Trophoblast cell (in vitro differentiated cells and primary cell): ENCODE measurements around the gene OR56B1.

Experiments used
- DNase-seq, 2 donors: peaks; one replicate each; pipeline ENCODE4 v3.0.0-alpha.2; 2016
- H2AFZ ChIP-seq: 2 replicates; pipeline ENCODE4 v1.6.1; 2013; ENCODE audit warnings: low read length, moderate library complexity, mild to moderate bottlenecking; ENCODE audit not compliant: insufficient read depth, poor library complexity
- H2AK5ac ChIP-seq: 2 replicates; pipeline ENCODE4 v1.6.1; 2013; ENCODE audit warnings: mild to moderate bottlenecking, low read length
- H2BK120ac ChIP-seq: 2 replicates; pipeline ENCODE4 v1.6.1; 2013; ENCODE audit warnings: low read length, mild to moderate bottlenecking, moderate library complexity; ENCODE audit not compliant: insufficient read depth, poor library complexity
- H2BK12ac ChIP-seq: 2 replicates; pipeline ENCODE4 v1.6.1; 2013; ENCODE audit warnings: mild to moderate bottlenecking, low read length, moderate library complexity
- H2BK5ac ChIP-seq: 2 replicates; pipeline ENCODE4 v1.6.1; 2013; ENCODE audit warnings: low read length, low read depth, moderate library complexity, mild to moderate bottlenecking; ENCODE audit not compliant: poor library complexity
- H3K14ac ChIP-seq: 2 replicates; pipeline ENCODE4 v1.6.1; 2013; ENCODE audit warnings: mild to moderate bottlenecking, low read length
- H3K18ac ChIP-seq: 2 replicates; pipeline ENCODE4 v1.6.1; 2013; ENCODE audit warnings: mild to moderate bottlenecking, low read length
- H3K23ac ChIP-seq: 2 replicates; pipeline ENCODE4 v1.6.1; 2013; ENCODE audit warnings: low read length
- H3K27ac ChIP-seq: 2 replicates; pipeline ENCODE4 v1.5.1; 2013; ENCODE audit warnings: low read depth, mild to moderate bottlenecking, inconsistent platforms, low read length, moderate library complexity
- H3K27me3 ChIP-seq: 2 replicates; pipeline ENCODE4 v1.6.1; 2013; ENCODE audit warnings: inconsistent platforms, mild to moderate bottlenecking, low read length, moderate library complexity; ENCODE audit not compliant: insufficient read depth
- H3K36me3 ChIP-seq, 2 experiments: 1 replicate in 1 of 2; 2 replicates in 1 of 2; pipeline ENCODE4 v1.6.1; 2013; ENCODE audit warnings: low read length in 2 of 2, mild to moderate bottlenecking in 2 of 2, moderate library complexity in 1 of 2; ENCODE audit not compliant: insufficient read depth in 2 of 2, control insufficient read depth in 1 of 2
- H3K4ac ChIP-seq: 2 replicates; pipeline ENCODE4 v1.6.1; 2013; ENCODE audit warnings: low read depth, mild to moderate bottlenecking, low read length, moderate library complexity
- H3K4me1 ChIP-seq, 2 experiments: 1 replicate in 1 of 2; 2 replicates in 1 of 2; pipeline ENCODE4 v1.6.1; 2013; ENCODE audit warnings: low read length in 2 of 2, mild to moderate bottlenecking in 2 of 2, moderate library complexity in 1 of 2; ENCODE audit not compliant: insufficient read depth in 2 of 2, control insufficient read depth in 1 of 2
- H3K4me2 ChIP-seq: 2 replicates; pipeline ENCODE4 v1.6.1; 2013; ENCODE audit warnings: inconsistent platforms, mild to moderate bottlenecking, low read length, moderate library complexity
- H3K4me3 ChIP-seq: 2 replicates; pipeline ENCODE4 v1.5.1; 2013; ENCODE audit warnings: mild to moderate bottlenecking, low read depth, low read length, inconsistent platforms
- H3K79me1 ChIP-seq: one replicate; pipeline ENCODE4 v1.6.1; 2013; ENCODE audit warnings: low read length
- H3K79me2 ChIP-seq: 2 replicates; pipeline ENCODE4 v1.6.1; 2013; ENCODE audit warnings: low read length, mild to moderate bottlenecking; ENCODE audit not compliant: control insufficient read depth, insufficient read depth, poor library complexity
- H3K9ac ChIP-seq: 2 replicates; pipeline ENCODE4 v1.6.1; 2013; ENCODE audit warnings: mild to moderate bottlenecking, low read length
- H3K9me3 ChIP-seq: 2 replicates; pipeline ENCODE4 v1.6.1; 2013; ENCODE audit warnings: low read depth, mild to moderate bottlenecking, control low read depth, inconsistent platforms, low read length; ENCODE audit not compliant: insufficient read depth
- H4K12ac ChIP-seq: 2 replicates; pipeline ENCODE4 v1.6.1; 2013; ENCODE audit warnings: low read depth, mild to moderate bottlenecking, low read length, moderate library complexity
- H4K8ac ChIP-seq: 2 replicates; pipeline ENCODE4 v1.6.1; 2013; ENCODE audit warnings: low read depth, mild to moderate bottlenecking, low read length, moderate library complexity
- H4K91ac ChIP-seq: one replicate; pipeline ENCODE4 v1.6.1; 2013; ENCODE audit warnings: low read depth, mild to moderate bottlenecking, low read length, moderate library complexity
- WGBS: extraction: QIAGEN DNeasy Blood & Tissue Kit; methylation state at CpG from one replicate; pipeline ENCODE4 v1.1.7; 2013; ENCODE audit warnings: missing lambda C conversion rate; ENCODE audit not compliant: insufficient read length, insufficient coverage; ENCODE audit errors: extremely low coverage; 5-methylcytosine and 5-hydroxymethylcytosine counted together

The OR56B1 gene

GRCh38 chr11:5767056-5767455 lies 30.8 kb downstream of the OR56B1 start:
- Histone ChIP-seq H3K9ac (no peak overlapping the region), H4K8ac (no peak overlapping the region), H2BK5ac (no peak overlapping the region), H2BK120ac (no peak overlapping the region), H3K27ac (no peak overlapping the region), H3K9me3 (no peaks in the 10 kb centered on the region), H3K23ac (no peak overlapping the region), H3K4me2 (no peak overlapping the region), H2AK5ac (no peak overlapping the region), H2AFZ (no peak overlapping the region), H3K79me1 (no peaks in the 10 kb centered on the region), H3K4me3 (no peak overlapping the region), H3K18ac (no peak overlapping the region), H3K27me3 (no peaks in the 10 kb centered on the region), H3K36me3 (no peaks in the 10 kb centered on the region), H3K79me2 (no peaks in the 10 kb centered on the region), H3K4ac (no peak overlapping the region), H2BK12ac (no peak overlapping the region), H4K12ac (no peak overlapping the region), H3K4me1 (no peaks in the 10 kb centered on the region), H4K91ac (no peak overlapping the region), H3K14ac (no peak overlapping the region)
- WGBS: no CpG with 5 or more reads among the region's 1 CpG
- no peak for DNase-seq

GRCh38 chr11:5783255-5783654 lies 47.0 kb downstream of the OR56B1 start, which contains the start of gene OR52N5:
TSS of gene OR52N5 (minus strand) at chr11:5783355. CDS start at chr11:5778634, 4,721 bp downstream.
- H3K4me2 ChIP-seq: no peak within 1 kb of the TSS
- no peak within 1 kb of the TSS for H4K8ac ChIP-seq
- no peak within 1 kb of the TSS for H3K27ac ChIP-seq
- 100% methylated on average over 1 of the region's 4 CpGs for WGBS
- DNase-seq: no peak
- no peaks in the 10 kb centered on the region for H3K79me1 ChIP-seq
- no peaks in the 10 kb centered on the region for H3K36me3 ChIP-seq
- H2AFZ ChIP-seq: no peak within 1 kb of the TSS
- H3K4me3 ChIP-seq: no peak within 1 kb of the TSS
- no peak within 1 kb of the TSS for H3K9ac ChIP-seq
- H3K4ac ChIP-seq: no peak within 1 kb of the TSS
- no peaks in the 10 kb centered on the region for H3K4me1 ChIP-seq
- no peak within 1 kb of the TSS for H2BK5ac ChIP-seq
- H3K14ac ChIP-seq: no peak within 1 kb of the TSS
- H2BK120ac ChIP-seq: no peak within 1 kb of the TSS
- H4K91ac ChIP-seq: no peak within 1 kb of the TSS
- H3K23ac ChIP-seq: no peak within 1 kb of the TSS
- H3K27me3 ChIP-seq: no peaks in the 10 kb centered on the region
- no peak within 1 kb of the TSS for H3K18ac ChIP-seq
- no peak within 1 kb of the TSS for H4K12ac ChIP-seq
- no peak within 1 kb of the TSS for H2AK5ac ChIP-seq
- H3K79me2 ChIP-seq: no peaks in the 10 kb centered on the region
- H3K9me3 ChIP-seq: peaks cover 2% of the 10 kb centered on the region
- no peak within 1 kb of the TSS for H2BK12ac ChIP-seq
